GM06990 (cell line): ENCODE results near the gene ARHGAP36.

Experiments
- DNase-seq: peaks from one replicate; pipeline ENCODE4 v3.0.0-alpha.2; 2011; ENCODE audit not compliant: insufficient read length; ENCODE audit errors: extremely low read depth
- H3K27me3 ChIP-seq: replicated peaks from 2 replicates; pipeline ENCODE4 v1.6.0; 2011; ENCODE audit warnings: low read length; ENCODE audit not compliant: control insufficient read depth, insufficient read depth
- H3K36me3 ChIP-seq: 2 replicates; pipeline ENCODE4 v1.5.1; 2011; ENCODE audit warnings: low read length; ENCODE audit not compliant: control insufficient read depth, insufficient read depth
- H3K4me3 ChIP-seq: replicated peaks from 2 replicates; pipeline ENCODE4 v1.5.1; 2011; ENCODE audit warnings: low read depth, mild to moderate bottlenecking, control low read depth, low read length
- TF ChIP-seq, protein P1 (sequence below): IDR thresholded peaks from 2 replicates; pipeline ENCODE4 v1.5.1; 2011; ENCODE audit warnings: low read length, control low read depth, mild to moderate bottlenecking, inconsistent platforms; ENCODE audit not compliant: insufficient read depth, poor library complexity, severe bottlenecking

The ARHGAP36 gene

DNA sequence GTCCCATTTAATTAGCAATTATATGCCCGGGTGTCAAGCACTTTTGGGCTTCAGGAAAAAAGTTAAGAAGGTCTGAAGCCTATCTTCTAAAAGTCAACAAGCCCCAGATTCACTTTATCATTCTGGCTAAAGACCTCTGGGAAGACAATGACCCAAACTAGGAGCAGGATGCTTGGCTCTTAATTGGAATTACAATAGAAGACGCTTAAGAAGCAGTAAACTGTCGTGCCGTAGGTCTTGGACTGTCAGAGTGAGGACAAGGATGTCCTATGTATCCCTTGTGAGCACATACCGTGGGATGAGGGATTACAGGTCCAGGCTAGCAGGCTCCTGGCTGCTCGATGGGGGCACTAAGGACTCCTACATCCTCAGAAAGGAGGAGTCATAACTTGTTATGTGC lies 3.2 kb upstream of the ARHGAP36 start:
- TF ChIP-seq, protein P1, sequence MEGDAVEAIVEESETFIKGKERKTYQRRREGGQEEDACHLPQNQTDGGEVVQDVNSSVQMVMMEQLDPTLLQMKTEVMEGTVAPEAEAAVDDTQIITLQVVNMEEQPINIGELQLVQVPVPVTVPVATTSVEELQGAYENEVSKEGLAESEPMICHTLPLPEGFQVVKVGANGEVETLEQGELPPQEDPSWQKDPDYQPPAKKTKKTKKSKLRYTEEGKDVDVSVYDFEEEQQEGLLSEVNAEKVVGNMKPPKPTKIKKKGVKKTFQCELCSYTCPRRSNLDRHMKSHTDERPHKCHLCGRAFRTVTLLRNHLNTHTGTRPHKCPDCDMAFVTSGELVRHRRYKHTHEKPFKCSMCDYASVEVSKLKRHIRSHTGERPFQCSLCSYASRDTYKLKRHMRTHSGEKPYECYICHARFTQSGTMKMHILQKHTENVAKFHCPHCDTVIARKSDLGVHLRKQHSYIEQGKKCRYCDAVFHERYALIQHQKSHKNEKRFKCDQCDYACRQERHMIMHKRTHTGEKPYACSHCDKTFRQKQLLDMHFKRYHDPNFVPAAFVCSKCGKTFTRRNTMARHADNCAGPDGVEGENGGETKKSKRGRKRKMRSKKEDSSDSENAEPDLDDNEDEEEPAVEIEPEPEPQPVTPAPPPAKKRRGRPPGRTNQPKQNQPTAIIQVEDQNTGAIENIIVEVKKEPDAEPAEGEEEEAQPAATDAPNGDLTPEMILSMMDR, result no peak
- H3K36me3 ChIP-seq, result no peaks in the 10 kb centered on the region
- no peak for DNase-seq
- no peak overlapping the region for H3K4me3 ChIP-seq
- no peaks in the 10 kb centered on the region for H3K27me3 ChIP-seq

DNA sequence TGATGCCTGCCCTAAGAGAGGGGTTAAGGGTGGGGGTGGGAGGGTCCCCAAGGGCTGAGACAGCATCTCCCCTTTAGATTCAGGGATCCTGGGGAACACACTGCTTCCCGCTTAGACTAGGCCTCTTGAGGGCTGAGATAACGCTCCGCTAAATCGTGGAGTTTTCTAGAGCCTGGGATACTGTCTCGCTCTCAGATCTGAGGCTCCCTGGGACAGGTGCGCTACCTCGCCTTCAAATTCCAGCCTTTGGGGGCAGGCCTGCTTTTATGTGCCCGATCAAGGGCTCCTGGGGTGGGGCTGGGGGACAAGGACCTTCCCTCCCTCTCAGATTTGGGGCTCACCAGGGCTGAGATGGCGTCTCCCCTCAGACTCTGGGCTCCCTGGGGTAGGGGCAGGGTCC lies 440 bp upstream of the ARHGAP36 start:
- H3K27me3 ChIP-seq, result no peaks in the 10 kb centered on the region
- H3K36me3 ChIP-seq, result no peaks in the 10 kb centered on the region
- no peak for DNase-seq
- TF ChIP-seq, protein P1, result no peak
- no peak overlapping the region for H3K4me3 ChIP-seq

DNA sequence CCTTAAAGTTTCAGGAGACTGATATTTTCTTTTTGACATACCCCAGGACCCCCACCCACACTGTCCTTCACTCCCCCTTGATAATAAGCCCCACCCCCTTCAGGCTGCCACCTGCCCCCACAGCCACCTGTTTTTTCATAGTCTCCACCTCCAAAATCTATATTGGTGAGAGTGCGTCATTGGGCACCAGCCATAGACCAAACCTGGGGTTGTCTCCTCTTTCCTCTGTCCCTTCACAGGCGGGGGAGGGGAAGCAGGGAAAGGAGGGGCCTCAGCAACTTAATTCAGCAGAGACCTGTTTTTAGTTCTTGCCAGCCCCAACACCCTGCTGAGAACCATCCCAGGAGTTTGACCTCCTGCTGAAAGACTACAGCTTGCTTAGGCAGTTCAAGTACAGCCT lies 1.1 kb downstream of the ARHGAP36 start:
- H3K27me3 ChIP-seq, result no peaks in the 10 kb centered on the region
- no peaks in the 10 kb centered on the region for H3K36me3 ChIP-seq
- TF ChIP-seq, protein P1, result no peak
- H3K4me3 ChIP-seq, result no peak overlapping the region
- DNase-seq, result no peak

DNA sequence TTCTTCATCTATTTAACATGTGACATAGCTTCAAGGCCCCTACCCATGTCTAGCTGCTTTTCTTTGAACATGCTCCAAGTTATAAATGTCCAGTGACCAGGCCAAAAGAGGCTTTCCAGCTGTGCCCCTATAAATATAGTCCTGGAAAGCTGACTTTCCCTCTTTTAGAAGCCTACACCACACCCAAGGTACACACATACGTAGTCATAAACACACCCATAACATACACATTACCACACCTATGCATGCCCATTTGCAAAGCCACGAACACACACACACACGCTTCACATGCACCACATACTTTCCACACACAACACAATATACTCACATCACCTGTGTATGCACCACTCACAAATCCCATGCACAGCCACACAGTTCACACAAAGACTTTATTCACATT lies 2.0 kb downstream of the ARHGAP36 start:
- H3K4me3 ChIP-seq, result no peak overlapping the region
- TF ChIP-seq, protein P1, result no peak
- no peaks in the 10 kb centered on the region for H3K36me3 ChIP-seq
- no peak for DNase-seq
- no peaks in the 10 kb centered on the region for H3K27me3 ChIP-seq

DNA sequence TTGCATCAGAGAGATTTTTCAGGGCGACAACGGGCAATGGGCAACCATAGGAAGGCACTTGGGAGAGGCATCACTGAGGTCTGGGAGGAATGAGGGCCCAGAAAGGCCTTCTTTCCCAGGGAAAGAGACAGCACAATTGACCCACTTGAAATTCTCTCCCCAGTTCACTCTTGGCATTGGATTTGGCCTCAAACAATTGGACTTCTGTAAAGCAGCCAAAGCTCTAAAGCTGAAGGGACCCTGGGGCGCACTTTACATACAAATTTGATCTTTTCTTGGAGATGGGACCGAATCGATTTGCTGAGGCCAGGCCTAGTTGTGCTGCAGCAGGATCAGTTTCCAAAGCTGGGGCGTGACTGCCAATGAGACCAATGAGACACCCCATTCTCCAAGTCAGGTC lies 3.2 kb downstream of the ARHGAP36 start:
- TF ChIP-seq, protein P1, result no peak
- Histone ChIP-seq H3K4me3 (no peak overlapping the region), H3K27me3 (no peaks in the 10 kb centered on the region; the same call in 1 of the 2 replicates), H3K36me3 (no peaks in the 10 kb centered on the region)
- DNase-seq, result no peak

DNA sequence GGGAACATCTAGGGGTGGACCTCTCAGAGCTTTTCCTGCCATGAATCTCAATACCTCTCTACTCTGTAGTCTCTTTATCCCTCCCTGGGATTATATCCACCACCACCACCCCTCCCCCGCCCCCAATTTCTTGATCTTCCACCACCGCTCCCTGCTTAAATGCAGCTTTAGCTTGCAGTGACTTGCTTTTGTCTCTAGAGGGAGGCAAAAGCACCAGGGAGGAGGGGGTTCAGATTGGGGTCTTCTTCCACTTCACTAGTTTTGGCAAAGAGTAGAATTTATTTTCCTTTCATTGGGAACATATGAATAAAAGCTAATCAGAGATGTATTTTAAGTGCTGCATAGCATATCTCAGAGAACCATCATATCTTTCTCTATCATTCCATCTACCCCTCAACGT lies 5.5 kb downstream of the ARHGAP36 start:
- DNase-seq, result no peak
- no peaks in the 10 kb centered on the region; the same call in 1 of the 2 replicates for H3K27me3 ChIP-seq

More for the DNA sequence above, 5.5 kb downstream of the ARHGAP36 start:
- no peak overlapping the region for H3K4me3 ChIP-seq
- TF ChIP-seq, protein P1, result peak; percentile 32
- H3K36me3 ChIP-seq, result no peaks in the 10 kb centered on the region
